HG03196 (cell line): ENCODE measurements around the gene IBTK.
"Not testable (repeated sequence)": the region's sequence is repeated elsewhere in the genome, so short reads cannot be mapped to it uniquely, and the experiment has no call there.

Experiments used
- ATAC-seq: cut with Tn5 transposase; IDR thresholded peaks from one replicate; pipeline ENCODE4 v1.9.1; 2021; ENCODE audit not compliant: unreplicated experiment

IBTK gene

DNA sequence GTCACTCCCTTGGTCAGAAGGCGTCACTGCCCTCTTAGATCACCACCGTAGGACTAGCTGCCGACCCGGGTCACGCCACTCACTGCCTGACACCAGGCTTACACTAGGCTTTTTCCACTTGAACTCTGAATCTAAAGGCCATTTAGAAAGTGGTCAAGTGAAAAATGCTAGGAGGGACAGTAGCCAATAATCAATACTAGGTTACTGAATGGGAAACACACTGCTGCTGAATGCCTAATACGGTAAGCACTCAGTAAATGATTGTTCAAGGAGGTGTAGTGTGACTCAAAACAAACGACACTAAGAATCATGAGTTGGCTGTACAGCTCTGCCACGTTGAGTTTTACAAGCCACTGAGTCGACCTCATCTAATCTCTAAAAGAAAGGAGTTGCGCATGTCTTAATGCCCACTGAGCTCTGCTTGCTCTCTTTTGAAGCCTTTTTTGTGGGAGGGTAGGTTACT, 760 bp upstream of the IBTK start:
- ATAC-seq, result peak; percentile 40

DNA sequence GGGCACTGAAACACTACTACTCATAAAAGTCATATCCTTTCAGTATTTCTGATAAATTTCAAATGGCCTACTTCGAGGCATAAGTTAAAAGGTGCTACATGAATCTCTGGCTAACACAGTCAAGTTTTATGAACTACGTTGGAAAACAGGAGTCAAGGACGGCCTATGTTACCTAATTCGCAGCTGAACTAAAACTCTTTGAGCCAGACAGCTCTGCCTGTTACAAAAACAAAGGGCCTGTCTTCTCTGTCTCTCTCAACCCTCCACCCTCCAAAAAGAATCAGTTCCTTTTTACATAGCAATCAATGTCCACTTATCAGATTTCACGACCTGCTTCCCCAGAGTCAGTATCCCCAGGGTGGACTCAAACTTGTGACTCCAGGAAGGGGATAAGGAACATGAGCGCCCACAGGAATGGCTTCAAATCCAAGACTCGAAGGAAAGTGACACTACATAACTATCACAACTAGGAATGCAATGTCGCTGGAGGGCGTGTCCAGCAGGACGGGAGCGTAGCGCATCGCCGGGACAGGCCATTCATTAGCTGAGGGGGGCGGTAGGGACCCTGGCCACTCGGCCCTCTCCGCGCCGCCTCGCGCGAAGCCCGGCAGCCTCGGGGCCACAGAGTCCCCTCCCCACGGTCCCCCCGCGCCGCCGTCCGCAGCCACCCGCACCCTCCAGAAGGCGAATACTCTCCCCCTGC, 591 bp downstream of the IBTK start:
- ATAC-seq, result peak; percentile 35

DNA sequence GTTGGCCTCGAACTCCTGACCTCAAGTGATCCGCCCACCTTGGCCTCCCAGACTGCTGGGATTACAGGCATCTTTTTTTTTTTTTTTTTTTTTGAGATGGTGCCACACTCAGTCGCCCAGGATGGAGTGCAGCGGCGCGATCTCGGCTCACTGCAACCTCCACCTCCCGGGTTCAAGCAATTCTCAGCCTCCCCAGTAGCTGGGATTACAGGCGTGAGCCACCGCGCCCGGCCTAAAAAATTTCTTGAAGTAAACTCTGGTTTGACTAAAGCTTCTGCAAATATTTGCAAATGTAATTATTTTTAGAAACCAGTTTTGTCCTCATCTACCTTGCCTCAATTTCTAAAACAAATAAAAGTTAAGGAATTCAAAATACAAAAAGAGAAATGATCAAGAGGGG, 1.2 kb downstream of the IBTK start:
- ATAC-seq, result no peak

DNA sequence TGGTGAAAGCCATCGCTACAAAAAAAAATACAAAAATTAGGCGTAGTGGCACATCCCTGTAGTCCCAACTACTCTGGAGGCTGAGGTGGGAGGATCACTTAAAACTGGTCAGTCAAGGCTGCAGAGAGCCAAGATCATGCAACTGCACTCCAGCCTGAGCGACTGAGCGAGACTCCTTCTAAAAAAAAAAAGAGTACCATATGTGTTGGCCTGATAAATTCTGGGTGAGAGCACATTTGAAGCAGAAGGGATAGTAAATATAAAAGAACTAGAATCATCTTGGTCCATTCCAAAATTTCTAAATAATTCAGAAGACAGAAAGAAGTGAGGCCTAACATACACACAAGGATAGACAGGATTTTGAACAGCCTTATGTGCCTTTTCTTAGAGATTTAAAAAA, 2.2 kb downstream of the IBTK start:
- no peak for ATAC-seq

DNA sequence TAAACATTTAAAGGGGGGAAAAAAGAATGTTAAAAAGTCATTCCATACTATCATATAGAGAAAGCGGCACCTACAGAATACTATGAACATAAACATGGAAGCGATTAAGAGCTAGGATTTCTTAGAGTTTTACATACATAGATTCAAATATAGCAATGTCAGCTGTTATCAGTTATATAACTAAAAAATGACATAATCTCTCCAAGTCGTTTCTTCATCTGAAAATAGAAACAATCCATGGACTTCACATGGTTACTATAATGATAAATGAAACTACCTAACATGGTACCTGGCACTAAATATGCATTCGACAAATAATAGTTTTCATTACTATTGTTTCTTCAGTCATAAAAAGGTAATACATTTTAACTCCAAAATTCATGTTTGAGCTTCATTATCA, 3.7 kb downstream of the IBTK start:
- no peak for ATAC-seq

DNA sequence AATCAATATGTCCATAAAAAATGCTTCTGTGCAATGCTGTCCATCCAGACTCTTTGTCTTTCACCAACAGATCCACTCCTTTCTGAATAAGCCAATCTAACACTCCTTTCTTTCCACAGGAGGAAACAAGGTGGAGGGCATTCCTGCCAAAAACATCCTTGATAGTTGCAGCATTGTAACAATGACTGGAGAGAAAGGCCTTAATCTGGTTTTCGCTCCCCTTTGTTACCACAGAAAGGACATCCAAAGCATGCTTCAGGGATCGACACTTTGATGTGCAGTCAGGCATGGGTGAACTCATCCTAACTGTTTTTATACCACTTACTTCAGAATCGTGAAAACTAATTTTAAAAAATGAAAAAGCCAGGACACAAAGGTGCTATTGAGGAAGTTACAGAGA, 7.4 kb downstream of the IBTK start:
- no peak for ATAC-seq

DNA sequence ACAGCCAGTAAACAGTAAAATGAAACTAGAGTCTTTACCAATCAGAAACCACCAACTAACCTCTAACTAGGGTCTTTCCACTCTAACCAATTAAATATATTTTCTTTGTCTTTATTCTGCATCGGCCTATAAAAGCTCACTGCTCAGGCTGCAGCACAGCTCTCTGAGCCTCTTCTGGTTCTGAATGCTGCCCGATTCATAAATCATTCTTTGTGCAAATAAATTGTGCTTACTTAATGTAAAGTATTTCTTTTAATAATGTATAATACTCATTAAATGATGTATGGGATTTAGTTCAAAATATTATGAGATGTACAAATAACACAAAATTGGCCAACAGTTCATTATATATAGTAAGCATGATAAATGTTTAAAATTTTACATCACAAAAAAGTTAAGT, 7.9 kb downstream of the IBTK start:
- no peak for ATAC-seq

DNA sequence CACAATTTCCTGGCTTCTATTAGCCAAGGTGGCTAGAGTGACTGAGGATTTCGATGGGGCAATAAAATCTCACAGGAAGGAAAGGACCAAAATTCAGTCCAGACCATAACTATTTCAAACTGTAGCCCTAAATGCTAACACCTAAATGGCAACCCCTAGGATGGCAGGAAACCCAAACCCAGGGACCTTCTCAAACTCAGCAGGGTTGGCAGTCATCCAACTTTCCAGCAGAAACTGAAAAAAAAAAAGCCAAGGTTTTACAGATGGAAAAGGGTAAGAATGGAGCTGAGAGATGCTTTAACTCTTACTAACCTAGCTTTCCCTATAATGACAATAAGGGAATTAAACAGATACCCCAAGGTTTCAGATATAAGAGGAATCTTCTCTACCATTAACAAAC, 10.5 kb downstream of the IBTK start:
- no peak for ATAC-seq

DNA sequence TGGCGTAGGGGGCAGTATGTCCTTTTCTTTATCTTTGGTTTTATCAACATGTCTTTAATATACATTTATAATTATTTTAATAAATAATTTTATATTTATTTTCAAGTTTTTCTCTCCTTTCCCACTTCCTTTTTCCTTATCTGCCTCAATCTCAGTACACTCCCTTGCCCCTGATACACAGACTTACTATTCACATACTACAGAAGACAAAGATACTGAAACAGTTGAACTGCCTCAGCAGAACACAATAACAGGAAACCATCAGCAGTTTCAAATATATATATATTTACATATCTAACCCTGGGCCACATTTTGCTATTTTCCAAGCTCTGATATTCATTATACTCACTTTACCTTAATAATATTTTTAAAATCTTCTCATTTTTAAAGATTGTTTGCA, 19.8 kb downstream of the IBTK start:
- ATAC-seq, result peak; percentile 93

DNA sequence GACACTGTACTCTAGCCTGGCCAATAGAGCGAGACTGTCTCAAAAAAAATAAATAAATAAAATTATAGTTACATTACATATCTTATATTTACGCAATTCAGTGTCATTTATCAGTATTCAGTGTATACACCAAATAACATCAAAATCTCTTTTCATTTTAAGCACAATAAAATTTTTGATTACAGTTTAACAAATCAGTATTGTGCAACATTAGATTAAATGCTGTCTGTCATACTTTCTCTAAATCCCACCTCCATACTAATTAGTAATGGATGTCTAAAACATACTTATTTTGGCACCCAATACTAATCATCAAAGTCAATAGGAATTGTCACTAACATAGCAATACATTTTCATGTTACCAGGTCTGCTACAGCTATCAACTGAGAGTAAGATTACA, 27.4 kb downstream of the IBTK start:
- ATAC-seq, result no peak

DNA sequence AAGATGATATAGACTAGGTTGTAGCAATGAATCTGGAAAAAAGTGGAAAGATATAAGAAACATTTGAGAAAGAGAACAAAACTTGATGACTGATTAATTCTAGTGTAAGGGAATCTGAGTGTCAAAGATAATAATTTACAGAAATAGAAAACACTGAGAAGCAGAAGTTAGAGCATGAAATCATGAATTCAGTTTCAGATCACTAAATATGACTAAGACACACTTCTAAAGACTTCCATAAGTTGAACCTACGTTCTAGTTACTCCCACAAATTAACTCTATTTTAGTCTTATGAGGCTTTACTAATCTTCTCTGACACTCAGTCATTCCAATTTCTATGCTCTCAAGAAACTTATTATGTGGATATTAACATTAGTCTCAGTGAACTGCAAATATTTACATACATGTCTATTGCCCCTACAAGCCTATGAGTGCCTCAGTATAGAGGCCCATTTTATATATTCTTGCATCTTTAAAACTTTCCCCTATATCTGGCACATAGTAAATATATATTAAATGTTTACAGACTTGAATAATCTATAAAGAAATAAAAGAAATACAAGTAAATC, 30.4 kb downstream of the IBTK start:
- peak; percentile 92 for ATAC-seq

DNA sequence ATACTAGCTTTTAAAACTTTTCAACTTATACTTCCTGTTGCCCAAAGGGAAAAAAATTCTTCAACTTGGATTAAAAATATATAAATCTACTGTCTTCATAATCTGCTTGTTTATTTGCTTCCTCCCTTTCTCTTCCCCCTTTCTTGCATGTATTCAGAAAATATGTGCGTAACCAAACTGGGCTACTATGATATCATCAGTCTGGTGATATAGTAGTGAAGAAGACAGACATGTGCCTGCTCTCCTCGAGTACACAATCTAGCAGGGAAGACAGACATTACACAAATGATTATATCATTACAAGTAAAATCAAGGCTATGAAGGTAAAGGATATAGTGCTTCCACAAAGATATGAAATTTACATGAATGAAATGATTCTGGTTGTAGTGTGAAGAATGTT, 31.0 kb downstream of the IBTK start:
- peak; percentile 22 for ATAC-seq

DNA sequence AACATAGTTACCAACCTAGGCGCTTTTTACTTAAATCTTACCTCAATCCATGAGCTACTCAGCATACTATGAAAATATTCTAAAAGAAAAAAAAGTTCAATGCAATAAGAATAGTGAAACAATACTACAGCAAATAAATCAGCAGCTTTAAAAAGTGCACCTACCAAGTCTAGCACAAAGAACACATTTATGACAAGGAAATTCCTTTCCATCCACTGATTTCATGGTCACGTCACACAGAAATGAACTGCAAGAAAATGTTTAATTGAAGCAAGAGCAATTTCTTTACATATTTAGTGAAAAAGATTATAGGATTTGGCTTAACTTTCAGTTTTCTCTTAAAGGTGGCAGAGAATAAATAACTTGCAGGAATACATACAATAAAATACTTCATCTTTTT, 36.2 kb downstream of the IBTK start:
- no peak for ATAC-seq

DNA sequence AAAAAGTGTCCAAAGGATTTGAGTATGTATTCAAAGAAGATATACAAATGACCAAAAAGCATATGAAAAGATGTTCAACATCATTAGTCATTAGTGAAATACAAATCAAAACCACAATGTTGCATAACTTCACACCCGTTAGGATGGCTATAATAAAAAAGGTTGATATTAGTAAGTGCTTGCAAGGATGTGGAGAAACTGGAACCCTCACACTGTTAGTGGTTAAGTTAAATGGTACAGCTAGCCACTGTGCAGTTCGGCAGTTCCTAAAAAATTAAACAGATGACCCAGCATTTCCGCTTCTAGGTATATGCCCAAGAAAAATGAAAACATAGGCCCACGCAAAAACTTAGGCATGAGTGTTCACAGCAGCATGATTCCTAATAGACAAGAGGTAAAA, 38.6 kb downstream of the IBTK start:
- ATAC-seq, result no peak

DNA sequence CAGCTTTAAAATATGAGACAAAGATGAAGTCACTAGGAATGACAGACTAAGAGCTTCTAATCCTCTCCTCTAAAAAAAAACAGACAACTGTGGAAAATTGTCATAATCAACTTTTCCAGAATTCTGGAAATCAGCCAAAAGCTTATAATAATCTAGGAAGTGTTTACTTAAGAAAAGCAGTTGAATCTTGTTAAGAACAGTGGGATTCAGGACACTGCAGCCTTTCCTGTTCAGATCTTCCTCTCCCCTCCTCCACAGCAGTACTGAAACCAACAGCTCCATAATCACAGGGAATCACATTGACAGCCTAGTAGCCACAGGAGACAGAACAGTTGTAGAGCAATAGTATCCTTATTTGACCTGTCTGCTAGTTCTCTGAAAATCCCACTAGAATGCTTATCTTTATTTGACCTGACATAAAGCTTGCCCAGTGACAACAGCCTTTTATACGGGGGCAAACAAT, 41.6 kb downstream of the IBTK start:
- ATAC-seq, result no peak

DNA sequence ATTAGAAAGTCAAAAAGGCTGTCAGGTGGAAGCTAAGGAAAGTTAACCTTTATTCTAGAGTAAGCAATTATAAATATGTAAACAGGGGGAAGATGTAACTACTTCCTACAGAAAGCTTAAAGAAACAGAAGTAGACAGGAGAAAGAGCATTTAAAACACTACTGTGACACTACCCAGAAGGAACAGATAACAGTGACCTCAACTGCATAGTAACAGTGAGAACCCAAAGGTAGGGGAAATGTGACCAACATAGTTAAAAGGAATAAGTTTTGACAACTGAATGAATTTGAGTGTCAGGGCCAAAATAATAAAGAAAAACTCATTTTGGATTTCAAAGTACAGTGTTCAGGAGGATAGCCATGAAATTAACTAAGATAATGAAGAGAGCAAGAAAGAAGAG, 43.5 kb downstream of the IBTK start:
- ATAC-seq, result no peak

DNA sequence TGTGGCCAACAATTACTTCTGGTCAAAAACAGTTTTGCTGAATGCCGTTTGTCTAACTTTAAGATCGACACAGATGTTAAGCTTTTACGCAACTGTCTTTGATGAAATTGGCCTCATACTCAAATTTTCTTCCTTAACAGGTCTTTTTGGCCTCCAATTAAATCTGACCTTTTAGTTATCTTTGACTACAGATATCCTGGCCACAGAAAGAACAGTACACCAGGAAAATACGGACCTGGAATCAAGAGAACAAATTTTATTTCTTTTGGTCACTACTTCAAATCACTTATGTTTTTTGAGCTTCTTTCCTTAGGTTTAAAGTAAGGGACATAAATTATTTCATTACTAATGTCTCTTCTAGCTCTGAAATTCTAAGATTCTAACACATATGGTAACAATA, 49.8 kb downstream of the IBTK start:
- no peak for ATAC-seq

DNA sequence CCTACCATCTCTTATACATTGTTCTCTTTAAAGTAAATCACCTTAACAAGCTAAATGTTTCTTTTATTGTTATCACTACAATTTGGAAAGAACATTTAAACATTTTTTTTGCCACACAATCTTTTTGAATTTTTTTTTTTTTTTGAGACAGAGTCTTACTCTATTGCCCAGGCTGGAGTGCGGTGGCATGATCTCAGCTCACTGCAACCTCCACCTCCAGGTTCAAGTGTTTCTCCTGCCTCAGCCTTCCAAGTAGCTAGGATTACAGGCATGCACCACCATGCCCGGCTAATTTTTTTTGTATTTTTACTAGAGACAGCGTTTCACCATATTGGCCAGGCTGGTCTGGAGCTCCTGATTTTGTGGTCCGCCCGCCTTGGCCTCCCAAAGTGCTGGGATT, 50.3 kb downstream of the IBTK start:
- ATAC-seq, result not testable (repeated sequence)

DNA sequence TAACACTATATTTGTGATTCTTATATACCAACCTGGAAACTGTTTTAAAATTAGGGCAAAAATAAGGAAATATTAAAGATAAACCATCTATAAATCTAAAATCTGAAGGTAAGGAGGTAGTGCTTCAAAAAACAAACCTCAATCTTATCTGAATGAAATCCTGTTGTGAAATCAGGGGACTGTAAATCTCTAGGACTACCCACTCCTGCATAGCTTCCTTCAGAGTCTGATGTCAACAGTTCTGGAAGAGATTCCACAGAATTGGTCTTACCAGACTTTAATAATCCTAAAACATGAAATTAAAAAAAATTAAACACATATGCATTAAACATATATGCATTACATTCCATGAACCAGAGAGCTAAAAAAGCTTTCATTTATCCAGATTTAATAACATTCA, 51.4 kb downstream of the IBTK start:
- no peak for ATAC-seq

DNA sequence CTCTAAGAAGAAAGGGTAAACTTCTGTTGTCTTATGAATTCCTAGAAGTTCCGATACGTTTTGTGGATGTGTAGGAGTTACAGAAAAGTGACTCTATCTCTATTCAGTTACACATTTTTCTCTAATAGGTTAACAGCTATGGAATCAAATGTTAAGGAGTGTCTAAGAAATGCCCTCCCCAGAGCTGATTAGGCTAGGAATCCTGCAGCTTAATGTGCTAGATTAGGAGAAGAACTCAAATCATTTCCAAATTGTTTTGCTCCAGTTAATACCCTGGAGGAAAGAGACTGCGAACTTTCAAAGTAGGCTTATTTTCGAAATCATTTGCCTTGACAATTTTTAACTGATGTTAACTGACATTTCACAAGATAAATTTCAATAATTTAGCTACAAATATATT, 51.9 kb downstream of the IBTK start:
- ATAC-seq, result no peak

DNA sequence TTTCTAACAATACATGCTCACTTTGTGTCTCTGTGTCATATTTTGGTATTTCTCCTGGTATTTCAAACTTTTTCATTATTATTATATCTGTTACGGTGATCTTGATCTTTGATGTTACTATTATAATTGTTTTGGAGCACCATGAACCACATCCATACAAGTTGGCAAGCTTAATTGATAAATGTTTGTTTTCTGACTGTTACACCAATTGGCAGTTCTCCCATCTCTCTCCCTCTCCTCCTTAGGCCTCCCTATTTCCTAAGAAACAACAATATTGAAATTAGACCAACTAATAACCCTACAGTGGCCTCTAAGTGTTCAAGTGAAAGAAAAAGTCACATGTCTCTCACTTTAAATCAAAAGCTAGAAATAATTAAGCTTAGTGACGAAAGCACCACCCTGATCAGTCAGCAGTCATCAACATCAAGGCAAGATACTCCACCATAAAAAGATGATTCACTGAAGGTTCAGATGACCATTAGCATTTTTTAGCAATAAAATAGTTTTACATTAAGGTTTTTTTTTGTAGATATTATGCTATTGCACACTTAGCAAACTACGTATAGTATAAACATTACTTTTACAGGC, 61.5 kb downstream of the IBTK start:
- no peak for ATAC-seq

DNA sequence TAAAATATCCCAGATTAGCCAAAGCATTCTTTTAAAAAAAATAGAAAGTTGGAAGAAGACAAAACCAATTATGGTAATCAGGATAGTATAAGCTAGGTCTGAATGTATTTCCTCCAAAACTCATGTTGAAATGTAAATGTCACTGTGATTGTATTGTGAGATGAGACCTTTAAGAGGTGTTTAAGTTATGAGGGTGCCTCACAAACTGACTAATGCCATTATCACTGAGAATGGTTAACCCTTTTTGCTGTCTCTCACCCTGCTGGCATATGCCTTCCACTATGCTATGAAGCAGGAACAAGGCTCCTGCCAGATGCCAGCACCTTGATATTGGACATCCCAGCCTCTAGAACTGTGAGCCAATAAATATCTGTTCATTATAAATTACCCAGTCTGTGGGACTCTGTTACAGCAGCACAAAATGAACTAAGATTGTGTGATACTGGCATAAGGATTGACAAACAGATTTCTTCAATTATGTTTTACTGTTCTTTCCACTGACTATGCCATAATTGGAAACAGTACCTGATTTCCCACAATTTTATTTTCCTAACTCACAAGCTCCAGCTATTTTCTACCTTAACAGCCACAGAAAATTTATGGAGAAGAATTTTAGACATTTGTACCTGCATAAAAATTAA, 63.8 kb downstream of the IBTK start:
- ATAC-seq, result no peak
